HG03039 (cell line): ENCODE measurements around the gene RETREG1.
A peak's percentile ranks its signal among the peaks of the same experiment; 100 is the strongest.
"Not testable (repeated sequence)": the region's sequence is repeated elsewhere in the genome, so short reads cannot be mapped to it uniquely, and the experiment has no call there.

Experiments
- ATAC-seq: cut with Tn5 transposase; IDR thresholded peaks from one replicate; pipeline ENCODE4 v1.9.1; 2021; ENCODE audit warnings: mild to moderate bottlenecking, moderate library complexity; ENCODE audit not compliant: unreplicated experiment

The RETREG1 gene

DNA sequence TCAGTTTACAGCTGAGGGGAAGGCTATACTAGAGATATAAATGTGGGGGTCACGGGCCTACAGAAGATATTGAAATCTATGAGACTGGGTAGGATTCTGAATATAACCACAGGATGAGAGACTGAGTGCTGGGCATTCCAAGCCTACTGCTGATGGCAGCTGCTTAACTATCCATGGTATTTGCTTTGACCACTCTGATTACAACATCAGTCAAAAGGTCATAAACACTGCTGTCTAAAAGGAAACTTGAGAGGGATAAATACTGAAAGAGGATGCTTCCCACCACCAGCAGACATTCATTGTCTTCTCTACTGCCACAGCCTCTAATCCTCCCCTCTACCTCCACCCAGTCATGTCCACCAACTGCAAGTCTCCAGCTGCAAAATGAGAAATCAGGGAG lies 155.0 kb downstream of the RETREG1 start:
- ATAC-seq = no peak

DNA sequence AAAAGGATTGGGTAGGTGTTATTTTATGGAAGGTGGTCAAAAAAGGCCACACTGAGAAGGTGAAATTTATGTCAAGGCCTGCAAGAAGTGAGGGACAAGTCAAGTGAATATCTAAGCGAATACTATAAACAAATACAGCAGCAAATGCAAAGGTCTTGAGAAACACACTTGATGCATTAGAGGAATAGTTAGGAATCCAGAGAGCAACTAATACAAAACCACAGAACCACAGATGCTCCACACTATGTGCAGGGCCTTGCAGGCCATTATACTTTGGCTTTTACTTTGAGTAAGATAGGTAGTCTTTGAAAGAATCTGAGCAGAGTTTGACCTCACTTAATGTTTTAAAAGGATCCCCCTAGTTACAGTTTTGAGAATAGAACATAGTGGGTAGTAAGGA lies 155.8 kb downstream of the RETREG1 start:
- no peak for ATAC-seq

DNA sequence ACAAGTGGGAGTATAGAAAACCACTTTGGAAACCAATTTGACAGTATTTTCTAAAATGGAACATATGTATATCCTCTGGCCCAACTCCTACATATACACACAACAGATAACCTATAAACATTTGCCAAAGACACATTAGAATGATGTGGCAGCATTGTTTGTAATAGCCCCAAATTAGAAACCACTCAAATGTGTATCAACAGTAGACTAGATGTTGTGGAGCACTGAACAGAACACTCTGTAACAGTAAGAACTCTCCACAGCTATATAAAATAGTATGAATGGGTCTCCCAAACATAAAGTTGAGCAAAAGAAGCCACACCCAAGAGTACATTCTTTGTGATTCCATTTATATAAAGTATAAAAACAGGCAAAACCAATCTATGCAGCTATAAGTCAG lies 157.3 kb downstream of the RETREG1 start:
- ATAC-seq = no peak

DNA sequence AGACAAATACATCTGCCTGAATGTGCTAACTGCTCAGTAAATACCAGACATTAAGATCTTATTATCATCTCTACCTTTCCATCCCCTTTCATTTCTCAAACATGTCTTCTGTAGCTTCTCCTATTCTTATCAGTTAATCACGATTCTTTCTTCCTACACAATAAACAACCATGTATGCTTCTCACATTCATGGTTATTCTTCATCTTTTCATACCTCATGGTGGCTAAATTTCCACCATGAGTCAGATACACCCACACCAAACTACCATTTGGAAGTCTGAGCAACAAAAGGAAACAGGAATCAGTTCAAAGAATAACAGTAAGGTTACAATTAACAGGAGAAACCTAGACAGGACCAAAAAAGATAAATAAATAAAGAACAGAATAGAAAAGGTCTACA lies 158.9 kb downstream of the RETREG1 start:
- ATAC-seq = no peak

DNA sequence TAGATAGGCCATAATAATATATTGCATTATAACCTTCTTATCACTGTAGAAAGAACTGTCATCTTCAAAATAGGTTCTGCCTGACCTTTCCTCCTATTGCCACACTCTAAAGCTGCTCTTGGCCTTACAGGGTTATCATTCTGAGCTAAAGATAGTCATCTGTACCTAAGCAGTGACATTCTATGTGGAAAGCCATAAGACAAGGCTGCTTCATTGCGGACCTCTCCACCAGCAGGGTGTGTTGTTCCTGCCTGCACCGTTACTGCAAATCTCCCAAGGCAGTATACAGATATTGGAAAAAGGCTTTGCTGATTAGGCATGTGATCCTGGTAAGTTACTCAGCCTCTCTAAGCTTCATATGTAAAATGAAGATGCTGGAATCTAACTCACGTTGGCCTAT lies 159.3 kb downstream of the RETREG1 start:
- ATAC-seq = no peak

DNA sequence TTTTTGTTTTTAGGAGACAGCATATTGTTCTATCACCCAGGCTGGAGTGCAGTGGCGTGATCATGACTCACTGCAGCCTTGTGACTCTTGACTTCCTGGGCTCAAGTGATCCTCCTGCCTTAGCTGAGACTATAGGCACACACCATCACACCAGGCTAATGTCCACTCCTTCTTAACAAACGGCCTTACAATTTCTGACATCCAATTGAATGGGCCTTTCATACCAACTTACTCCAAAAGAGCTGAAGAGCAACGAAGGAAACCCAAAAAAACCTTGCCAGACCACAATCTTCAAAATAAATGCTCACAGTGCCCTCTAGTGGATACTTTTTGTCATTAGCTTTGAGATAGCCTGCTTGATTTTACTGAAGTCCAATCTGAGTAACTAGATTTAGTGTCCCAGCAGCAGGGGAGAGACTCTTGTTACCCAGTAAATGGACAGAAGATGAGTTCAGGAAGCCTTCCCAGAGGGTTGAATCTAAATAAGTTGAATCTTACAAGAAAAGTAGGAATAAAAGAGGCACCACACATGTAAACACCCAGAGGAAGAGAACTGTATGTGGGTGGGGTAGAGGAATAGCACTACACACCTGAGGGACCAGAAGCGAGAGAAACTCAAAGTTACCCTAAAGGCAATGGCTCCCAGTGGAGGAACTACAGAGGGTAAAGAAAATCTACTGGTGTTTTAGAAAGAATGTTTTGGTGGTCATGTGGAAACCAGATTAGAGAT lies 160.5 kb downstream of the RETREG1 start:
- ATAC-seq = no peak

DNA sequence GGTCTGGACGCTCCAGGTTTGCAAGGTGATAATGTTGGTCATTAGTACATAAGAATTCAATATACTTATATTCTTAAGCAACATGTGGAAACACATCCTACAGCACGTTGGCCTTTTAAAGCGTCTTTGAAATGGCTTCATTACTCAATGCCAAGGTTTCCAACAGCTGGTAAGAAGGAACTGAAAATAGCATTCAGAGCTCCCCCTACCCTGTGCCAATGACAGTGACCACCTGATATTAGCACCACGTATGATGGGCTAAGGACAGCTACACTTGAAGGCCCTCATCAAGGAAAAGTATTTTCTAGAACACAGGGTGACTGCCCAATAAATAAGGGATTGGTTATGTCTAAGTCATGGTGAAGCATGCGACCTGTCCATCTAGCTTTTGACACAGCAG lies 161.1 kb downstream of the RETREG1 start:
- no peak for ATAC-seq

DNA sequence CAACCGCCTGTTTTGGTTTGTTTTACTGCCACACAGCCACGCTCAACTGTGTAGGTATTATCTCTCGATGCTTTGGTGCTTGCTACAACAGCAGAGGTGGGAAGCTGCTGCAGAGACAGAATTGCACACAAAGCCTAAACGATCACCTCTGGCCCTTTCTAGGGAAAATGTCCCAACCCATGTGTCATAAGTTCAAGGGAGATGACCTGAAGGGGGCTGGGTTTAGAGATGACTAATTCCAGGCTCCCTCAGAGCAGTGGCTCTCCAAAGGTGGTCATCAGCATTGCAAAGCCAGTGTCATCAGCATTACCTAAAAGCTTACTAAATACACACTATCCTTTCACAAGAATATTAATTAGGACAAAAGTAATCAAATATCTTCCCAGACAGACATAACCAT lies 162.1 kb downstream of the RETREG1 start:
- ATAC-seq = no peak

DNA sequence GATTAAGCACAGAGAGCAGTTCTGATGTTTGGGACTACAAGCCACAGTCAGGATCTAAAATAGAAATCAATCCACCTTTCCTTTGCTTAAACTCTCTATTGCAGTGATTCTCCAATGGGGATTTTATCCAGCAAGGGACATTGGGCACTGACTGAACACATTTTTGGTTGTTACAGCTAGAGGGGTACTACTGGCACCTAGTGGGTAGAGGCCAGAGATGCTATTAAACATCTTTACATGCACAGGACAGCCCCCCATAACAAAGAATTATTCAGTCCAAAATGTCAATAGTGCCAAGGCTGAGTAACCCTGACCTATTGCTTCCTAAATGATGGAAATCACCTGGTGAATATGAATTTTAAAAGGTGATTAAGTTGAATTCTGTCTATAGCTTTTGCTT lies 163.2 kb downstream of the RETREG1 start:
- ATAC-seq = no peak

DNA sequence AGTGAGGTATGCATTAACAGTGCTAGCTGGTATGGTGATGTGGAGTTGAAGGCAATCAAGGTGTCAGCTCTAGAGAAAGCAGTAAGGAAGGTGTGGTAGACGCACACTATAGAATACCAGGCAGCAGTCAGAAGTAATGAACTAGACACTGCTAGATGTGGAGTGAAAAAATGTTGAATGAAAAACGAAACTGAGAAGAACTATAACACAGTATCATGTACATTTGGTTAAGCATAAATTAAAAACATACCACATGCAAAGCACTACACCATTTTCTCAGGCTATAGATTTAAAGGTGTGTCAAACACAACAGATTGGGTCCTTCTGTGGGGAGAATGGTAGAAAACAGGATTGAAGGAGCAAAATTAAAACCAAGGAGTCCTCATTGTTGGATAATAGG lies 166.6 kb downstream of the RETREG1 start:
- peak; percentile 60 for ATAC-seq

DNA sequence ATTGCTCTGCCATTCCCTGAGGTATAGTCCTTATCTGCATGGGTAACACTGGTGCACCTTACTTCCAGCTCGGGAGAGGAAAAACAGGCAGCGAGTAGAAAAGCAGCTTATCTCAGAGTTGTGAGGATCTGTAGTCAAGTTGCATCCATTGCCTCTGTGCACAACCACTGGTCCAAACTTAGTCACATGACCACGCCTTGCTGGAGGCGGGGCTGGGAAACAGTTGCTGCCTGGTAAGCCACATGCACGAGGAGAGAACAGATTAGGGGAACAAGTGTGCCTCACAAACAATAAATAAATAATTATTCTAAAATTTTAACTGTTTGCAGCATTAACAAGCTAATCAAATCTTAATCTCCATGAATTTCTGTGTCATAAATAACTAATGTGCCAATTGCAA lies 169.8 kb downstream of the RETREG1 start:
- ATAC-seq = no peak

DNA sequence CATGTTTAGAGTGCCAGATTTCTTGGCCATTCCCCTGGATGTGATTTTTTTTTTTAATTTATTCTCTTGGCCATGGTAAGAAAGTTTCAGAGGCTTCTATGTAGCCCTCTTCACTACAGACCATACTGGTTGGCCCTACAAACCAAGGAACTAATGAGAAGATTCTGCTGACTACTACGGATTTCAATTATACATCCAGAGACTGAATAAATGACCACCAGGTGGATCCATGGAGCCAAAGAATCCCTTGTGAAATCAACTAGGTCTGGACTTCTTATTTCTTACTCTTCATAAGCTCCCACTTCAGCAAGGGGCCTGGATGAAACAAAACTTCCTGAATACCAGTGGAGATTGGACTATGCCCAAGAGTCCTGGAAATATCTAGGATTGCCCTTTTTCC lies 178.8 kb downstream of the RETREG1 start:
- ATAC-seq = no peak

DNA sequence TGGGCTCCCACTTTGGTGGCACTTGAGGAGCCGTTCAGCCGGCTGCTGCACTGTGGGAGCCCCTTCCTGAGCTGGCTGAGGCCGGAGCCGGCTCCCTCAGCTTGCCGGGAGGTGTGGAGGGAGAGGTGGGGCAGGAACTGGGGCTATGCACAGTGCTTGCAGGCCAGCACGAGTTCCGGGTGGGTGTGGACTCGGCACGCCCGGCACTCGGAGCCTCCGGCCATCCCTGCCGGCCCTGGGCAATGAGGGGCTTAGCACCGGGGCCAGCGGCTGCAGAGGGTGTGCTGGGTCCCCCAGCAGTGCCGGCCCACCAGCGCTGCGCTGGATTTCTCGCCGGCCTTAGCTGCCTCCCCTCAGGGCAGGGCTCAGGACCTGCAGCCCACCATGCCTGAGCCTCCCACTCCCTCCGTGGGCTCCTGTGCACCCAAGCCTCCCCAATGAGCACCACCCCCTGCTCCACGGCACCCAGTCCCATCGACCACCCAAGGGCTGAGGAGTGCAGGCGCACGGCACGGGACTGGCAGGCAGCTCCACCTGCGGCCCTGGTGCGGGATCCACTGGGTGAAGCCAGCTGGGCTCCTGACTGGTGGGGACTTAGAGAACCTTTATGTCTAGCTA lies 180.6 kb downstream of the RETREG1 start:
- not testable (repeated sequence) for ATAC-seq

DNA sequence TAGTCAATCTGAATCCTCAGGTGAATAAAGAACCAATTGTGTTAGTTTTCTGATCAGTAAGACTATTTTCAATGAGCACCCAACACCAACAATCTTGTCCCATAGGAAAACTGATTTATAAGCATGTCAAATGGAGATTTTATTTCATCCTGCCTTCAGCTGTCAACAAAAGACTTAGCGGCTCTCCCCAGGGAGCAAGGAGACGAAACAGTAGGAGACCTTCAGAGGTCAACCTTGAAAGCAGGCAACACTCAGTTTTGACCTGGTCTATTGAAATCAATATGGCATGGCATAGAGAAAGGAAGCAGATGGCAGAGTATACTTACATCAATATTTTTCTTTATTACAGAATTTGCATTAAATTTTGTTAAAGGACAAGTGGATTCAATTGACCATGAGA lies 185.3 kb downstream of the RETREG1 start:
- no peak for ATAC-seq

DNA sequence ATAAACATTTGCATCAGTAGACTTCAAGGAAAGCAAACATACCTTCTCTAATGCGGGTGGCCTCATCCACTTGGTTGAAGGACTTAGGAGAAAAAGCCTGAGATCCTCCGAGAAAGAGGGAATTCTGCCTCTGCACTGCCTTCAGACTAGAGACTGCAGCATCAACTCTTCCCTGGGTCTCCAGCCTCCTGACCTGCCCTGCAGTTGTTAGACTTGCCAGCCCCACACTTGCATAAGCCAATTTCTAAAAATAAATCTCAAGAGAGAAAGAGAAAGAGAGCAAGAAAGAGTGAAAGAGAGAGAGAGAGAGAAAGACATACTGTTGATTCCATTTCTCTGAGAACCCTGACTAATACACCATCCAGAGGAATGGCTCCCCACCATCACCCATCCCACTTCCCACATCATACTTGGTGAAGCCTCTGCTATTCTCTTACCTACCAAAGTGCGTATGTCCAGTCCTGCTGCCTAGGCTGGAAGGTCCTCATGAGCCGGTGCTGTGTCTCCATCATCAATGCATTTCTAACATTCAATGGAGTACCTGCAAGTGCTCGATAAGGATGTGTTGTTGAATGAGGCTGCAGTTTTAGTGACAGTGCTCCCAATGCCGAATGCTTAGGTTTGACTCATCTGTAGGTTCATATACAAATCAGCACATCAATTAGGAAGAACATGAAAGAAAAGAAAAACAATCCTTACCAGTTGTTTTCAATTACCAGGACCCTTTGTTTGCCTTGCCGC lies 186.3 kb downstream of the RETREG1 start:
- ATAC-seq = no peak

DNA sequence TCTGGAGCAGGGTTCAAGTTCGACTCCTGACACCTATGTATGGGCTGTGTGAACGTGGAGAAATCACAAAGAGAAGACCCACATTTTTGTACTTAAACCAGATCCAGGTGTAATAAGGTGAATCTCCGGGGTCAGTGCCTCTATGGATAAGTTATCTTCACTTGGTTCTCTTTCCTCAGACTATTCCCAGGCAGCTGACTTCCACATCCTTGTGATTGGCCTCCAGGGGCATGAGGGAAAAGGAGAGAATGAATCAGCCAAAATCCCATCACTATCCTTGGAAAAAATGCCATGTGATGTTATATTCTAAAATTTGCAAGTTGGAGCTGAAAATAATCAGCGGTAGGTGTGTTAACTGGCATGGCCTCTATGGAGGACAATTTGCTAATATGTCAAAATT lies 188.4 kb downstream of the RETREG1 start:
- ATAC-seq = no peak

DNA sequence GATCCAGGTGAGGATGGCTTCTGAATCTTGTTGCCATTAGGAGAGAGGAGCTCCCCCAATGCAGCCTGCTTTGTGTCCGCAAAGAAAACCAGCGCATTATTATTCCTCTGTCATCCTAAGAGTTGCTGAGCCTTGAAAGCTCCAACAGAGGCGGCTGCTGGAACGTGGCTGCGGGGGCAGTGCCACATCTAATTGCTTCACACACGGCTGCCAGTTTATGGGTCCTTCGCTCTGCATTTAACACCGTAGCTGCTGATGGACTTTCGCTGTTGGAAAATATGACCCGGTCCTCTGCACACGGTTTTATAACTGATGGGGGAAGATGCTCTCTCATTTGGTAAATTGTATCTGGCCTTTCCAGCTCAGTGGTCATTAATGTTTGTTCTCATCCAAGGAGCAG lies 189.2 kb downstream of the RETREG1 start:
- no peak for ATAC-seq
